RWPE2 (cell line): ENCODE results near the gene LRP1-AS.

Experiments
- ATAC-seq: fragments of 200-7000 bp; cut with Tn5 transposase; 3 replicates; pipeline ENCODE4 v1.9.1; 2021; ENCODE audit warnings: low read depth
- DNase-seq: peaks from one replicate; pipeline ENCODE4 v3.0.0-alpha.2; 2020; ENCODE audit warnings: low spot score
- H3K27ac ChIP-seq: fragments of 450-650 bp; 2 replicates; pipeline ENCODE4 v1.5.1; 2017; ENCODE audit warnings: mild to moderate bottlenecking; ENCODE audit not compliant: poor library complexity, severe bottlenecking
- H3K27me3 ChIP-seq: fragments of 250-450 bp; sonication (Bioruptor Pico); 2 replicates; pipeline ENCODE4 v1.5.1; 2021; ENCODE audit warnings: mild to moderate bottlenecking, moderate library complexity; ENCODE audit not compliant: insufficient read depth, poor library complexity, severe bottlenecking
- H3K36me3 ChIP-seq: fragments of 250-450 bp; sonication (Bioruptor Pico); 2 replicates; pipeline ENCODE4 v1.5.1; 2020; ENCODE audit warnings: low read depth, mild to moderate bottlenecking, moderate library complexity
- H3K4me1 ChIP-seq: fragments of 250-450 bp; sonication (Bioruptor Pico); 2 replicates; pipeline ENCODE4 v1.5.1; 2021; ENCODE audit warnings: mild to moderate bottlenecking, moderate library complexity; ENCODE audit not compliant: insufficient read depth, poor library complexity, severe bottlenecking
- H3K4me3 ChIP-seq: fragments of 250-450 bp; sonication (Bioruptor Pico); 2 replicates; pipeline ENCODE4 v1.5.1; 2021; ENCODE audit warnings: mild to moderate bottlenecking, moderate library complexity; ENCODE audit not compliant: severe bottlenecking
- H3K9me3 ChIP-seq: fragments of 250-450 bp; sonication (Bioruptor Pico); 2 replicates; pipeline ENCODE4 v1.5.1; 2021; ENCODE audit warnings: mild to moderate bottlenecking, moderate library complexity; ENCODE audit not compliant: severe bottlenecking
- CTCF ChIP-seq: fragments of 450-650 bp; IDR thresholded peaks from one replicate; pipeline ENCODE4 v1.5.1; 2017; ENCODE audit warnings: mild to moderate bottlenecking, moderate library complexity; ENCODE audit not compliant: poor library complexity, severe bottlenecking

The LRP1-AS gene

GRCh38 chr12:57162553-57163125 is 15.2 kb upstream of the LRP1-AS start:
- DNase-seq = no peak
- Histone ChIP-seq H3K27ac (no peak overlapping the region), H3K4me1 (peaks cover 31% of the 10 kb centered on the region), H3K9me3 (no peaks in the 10 kb centered on the region), H3K4me3 (no peak overlapping the region), H3K36me3 (peaks cover 10% of the 10 kb centered on the region), H3K27me3 (no peaks in the 10 kb centered on the region)
- TF ChIP-seq CTCF = no peak
- no peak for ATAC-seq

DNA sequence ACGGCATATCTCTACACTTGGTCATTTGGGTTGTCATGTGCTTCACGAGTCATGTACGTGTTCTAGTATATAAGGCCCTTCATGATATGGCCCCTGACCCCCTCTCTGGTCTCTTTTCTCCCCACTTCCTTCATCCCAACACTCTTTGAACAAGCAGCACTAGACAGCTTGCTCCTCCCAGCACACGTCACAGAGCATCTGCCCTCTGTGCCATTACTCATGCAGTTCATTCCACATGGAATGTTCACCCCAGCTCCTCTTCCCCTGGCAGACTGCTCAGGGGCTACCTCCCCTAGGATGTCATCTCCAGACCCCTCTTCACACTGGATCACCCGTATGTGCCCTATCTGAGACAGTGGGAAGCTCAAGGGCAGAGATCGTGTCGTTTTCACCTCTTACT is 14.1 kb upstream of the LRP1-AS start:
- H3K4me3 ChIP-seq = no peak overlapping the region
- H3K36me3 ChIP-seq = peaks cover 10% of the 10 kb centered on the region; the same call in 1 of the 2 replicates
- no peak for TF ChIP-seq CTCF
- H3K4me1 ChIP-seq = peaks cover 21% of the 10 kb centered on the region
- ATAC-seq = no peak
- H3K9me3 ChIP-seq = no peaks in the 10 kb centered on the region
- H3K27me3 ChIP-seq = no peaks in the 10 kb centered on the region
- no peak overlapping the region for H3K27ac ChIP-seq
- no peak for DNase-seq

DNA sequence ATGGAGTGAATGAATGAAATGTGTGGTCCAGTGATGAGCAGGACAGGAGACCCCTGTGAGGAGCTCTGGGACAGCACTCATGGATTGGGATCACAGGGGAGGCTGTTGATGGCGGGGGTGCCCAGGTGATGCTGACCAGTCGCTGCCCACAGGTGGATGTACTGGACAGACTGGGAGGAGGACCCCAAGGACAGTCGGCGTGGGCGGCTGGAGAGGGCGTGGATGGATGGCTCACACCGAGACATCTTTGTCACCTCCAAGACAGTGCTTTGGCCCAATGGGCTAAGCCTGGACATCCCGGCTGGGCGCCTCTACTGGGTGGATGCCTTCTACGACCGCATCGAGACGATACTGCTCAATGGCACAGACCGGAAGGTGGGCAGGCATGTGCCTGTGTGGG is 13.3 kb upstream of the LRP1-AS start:
- DNase-seq = no peak
- Histone ChIP-seq H3K27ac (no peak overlapping the region), H3K4me3 (no peak overlapping the region), H3K27me3 (no peaks in the 10 kb centered on the region), H3K4me1 (peaks cover 13% of the 10 kb centered on the region), H3K36me3 (peaks cover 4% of the 10 kb centered on the region; the same call in 1 of the 2 replicates), H3K9me3 (no peaks in the 10 kb centered on the region)
- no peak for TF ChIP-seq CTCF
- no peak for ATAC-seq

GRCh38 chr12:57160040-57160439 is 12.6 kb upstream of the LRP1-AS start:
- H3K36me3 ChIP-seq = peaks cover 8% of the 10 kb centered on the region
- no peak for ATAC-seq

More at GRCh38 chr12:57160040-57160439, 12.6 kb upstream of the LRP1-AS start:
- Histone ChIP-seq H3K9me3 (no peaks in the 10 kb centered on the region), H3K27me3 (no peaks in the 10 kb centered on the region), H3K4me3 (no peak overlapping the region), H3K4me1 (peaks cover 6% of the 10 kb centered on the region), H3K27ac (no peak overlapping the region)
- TF ChIP-seq CTCF = no peak
- no peak for DNase-seq
